SK-N-MC (cell line): ENCODE results near the gene DUS4L.

Experiments
- EZH2 ChIP-seq: fragments of 200-600 bp; sonication (generic); IDR thresholded peaks from one replicate; pipeline ENCODE4 v1.6.1; 2017; ENCODE audit warnings: antibody characterized with exemption
- FOXP2 ChIP-seq: optimal IDR thresholded peaks from 2 replicates; pipeline ENCODE3; 2011; ENCODE audit warnings: mild to moderate bottlenecking, moderate library complexity; ENCODE audit not compliant: insufficient read depth; ENCODE audit errors: extremely low read length, control extremely low read depth
- POLR2AphosphoS5 ChIP-seq: IDR thresholded peaks from 2 replicates; pipeline ENCODE4 v1.6.1; 2012; ENCODE audit warnings: mild to moderate bottlenecking, low read depth, low read length, borderline replicate concordance

GRCh38 chr7:107580716-107581383 lies 17.1 kb downstream of the DUS4L start:
- no peak for TF ChIP-seq EZH2
- TF ChIP-seq POLR2AphosphoS5, result no peak
- TF ChIP-seq FOXP2, result no peak
